GM21447 (cell line): ENCODE measurements around the gene SLC39A5.

ENCODE experiments used
- ATAC-seq: cut with Tn5 transposase; IDR thresholded peaks from one replicate; pipeline ENCODE4 v1.9.1; 2021; ENCODE audit not compliant: unreplicated experiment

SLC39A5 gene

DNA sequence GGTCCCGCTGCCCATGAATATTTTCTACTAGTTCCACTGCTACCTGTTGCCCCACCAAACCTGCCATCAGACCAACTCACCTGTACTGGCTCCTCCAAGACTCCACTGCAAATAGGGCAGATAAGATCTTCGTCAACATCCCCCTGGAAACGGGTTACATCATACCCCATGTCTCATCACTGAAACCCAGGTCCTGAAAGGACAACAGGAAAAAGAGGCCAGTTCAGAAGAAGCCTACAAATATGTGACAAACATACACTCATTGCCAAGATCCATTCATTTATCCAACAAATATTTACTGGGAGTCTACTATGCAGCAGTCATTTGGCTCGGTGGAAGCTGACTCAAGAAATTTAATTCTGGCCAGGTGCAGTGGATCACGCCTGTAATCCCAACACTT, 16.0 kb upstream of the SLC39A5 start:
- no peak for ATAC-seq

GRCh38 chr12:56216461-56216860, 13.4 kb upstream of the SLC39A5 start:
- no peak for ATAC-seq

DNA sequence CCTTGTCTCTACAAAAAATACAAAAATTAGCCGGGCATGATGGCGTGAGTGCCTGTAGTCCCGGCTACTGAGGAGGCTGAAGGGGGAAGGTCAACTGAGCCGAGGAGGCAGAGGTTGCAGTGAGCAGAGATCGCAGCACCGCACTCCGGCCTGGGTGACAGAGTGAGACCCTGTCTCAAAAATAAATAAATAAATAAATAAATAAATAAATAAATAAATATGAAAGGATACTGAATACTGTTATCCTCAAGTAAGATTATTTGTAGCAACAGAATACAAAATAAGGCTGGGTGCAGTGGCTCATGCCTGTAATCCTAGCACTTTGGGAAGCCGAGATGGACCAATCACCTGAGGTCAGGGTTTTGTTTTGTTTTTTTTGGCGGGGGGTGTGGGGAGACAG, 10.0 kb upstream of the SLC39A5 start:
- ATAC-seq, result no peak

DNA sequence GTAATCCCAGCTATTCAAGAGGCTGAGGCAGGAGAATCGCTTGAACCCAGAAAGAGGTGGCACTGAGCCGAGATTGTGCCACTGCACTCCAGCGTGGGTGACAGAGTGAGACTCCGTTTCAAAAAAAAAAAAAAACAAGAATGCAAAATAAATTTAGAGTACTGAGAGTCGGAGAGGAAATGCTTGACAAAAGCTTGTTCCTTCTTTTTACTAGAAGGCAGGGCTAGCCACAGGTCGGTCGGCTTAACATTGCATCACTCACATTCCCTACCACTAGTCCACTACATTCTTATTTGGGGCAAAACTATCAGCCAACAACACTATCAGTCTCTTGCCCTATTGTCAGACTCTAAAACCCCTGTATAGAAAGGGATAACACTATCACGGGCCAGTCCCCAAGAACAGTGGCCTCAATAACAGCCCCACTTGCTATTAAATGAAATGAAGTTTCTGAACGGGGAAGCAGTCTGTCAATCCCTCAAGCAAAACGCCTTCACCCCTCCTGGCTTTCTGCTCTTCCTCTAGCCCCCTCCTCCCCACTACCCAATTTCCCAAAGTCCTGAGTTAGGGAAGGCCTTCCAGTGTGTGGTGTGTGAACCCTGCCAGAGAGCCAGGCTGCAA, 9.1 kb upstream of the SLC39A5 start:
- ATAC-seq, result no peak

DNA sequence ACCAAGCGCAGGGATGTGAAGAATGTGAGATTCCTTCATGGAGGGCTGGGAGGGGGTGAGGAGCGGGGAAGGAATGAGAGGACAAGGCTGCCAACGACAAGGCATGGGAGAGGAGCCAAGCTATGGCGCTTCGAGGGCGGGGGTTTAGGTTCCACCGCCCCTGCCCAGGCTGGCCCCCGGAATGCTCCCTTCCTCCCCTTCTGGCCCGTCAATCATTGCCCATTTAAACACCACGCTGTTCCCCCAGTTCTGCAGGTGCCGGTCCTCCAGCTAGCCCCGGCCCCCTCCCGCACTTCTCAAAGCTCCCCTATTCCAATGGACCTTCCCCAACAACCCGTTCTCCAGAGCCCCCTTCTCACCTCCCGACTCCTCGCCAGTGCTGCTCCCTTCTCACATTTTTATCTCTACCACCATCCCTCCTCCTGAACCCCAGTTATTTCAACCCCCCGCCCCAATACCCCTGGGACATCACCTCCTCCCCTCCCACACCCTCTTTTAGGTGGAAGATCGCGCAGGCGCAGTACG, 8.6 kb upstream of the SLC39A5 start:
- ATAC-seq, result peak; percentile 20

- ATAC-seq, result peak; percentile 81
Observed at GRCh38 chr12:56221757-56222530, 7.9 kb upstream of the SLC39A5 start, which contains the start of gene RNF41. RNF41 (minus strand) TSS chr12:56221922; CDS start chr12:56214047, 7,875 bp downstream.

DNA sequence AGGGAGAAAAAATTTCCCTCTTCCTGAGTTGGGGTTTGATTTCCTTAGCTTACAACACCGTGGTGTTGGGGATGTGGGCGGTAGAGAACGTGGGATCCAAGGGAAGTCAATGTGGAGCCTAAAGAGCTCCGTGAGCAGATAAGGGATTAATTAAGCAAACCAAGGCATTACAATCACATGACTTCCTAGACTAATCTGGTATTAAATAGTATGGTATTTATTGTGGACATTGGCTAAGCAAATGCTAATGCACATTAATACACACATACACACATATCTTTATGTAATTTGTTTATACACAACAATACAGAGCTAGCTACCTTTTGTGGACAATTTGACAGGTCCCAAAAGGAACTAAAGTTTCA, 7.3 kb upstream of the SLC39A5 start:
- no peak for ATAC-seq

DNA sequence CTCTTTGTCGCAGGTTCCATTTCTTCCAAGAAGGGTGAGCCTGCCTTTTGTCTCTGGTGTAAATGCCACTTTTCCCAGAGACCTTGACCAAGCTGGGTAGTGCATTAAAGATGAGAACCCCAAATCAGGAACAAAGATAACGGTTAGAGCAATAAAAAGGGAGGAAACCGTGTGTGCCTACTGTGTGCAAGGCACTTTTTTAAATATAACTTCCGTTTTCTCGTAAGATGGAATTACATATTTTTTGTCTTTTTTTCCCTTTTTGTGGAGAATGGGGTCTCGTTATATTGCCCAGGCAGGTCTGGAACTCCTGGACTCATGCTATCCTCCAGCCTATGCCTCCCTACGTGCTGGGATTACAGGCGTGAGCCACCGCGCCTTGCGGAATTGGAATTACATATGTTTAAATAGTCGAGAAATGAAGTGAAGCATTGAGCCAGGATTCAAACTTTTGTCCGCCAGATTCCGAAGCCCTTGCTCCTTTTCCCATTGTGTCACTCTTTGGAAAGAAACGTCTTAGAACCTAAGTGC, 6.2 kb upstream of the SLC39A5 start:
- no peak for ATAC-seq

DNA sequence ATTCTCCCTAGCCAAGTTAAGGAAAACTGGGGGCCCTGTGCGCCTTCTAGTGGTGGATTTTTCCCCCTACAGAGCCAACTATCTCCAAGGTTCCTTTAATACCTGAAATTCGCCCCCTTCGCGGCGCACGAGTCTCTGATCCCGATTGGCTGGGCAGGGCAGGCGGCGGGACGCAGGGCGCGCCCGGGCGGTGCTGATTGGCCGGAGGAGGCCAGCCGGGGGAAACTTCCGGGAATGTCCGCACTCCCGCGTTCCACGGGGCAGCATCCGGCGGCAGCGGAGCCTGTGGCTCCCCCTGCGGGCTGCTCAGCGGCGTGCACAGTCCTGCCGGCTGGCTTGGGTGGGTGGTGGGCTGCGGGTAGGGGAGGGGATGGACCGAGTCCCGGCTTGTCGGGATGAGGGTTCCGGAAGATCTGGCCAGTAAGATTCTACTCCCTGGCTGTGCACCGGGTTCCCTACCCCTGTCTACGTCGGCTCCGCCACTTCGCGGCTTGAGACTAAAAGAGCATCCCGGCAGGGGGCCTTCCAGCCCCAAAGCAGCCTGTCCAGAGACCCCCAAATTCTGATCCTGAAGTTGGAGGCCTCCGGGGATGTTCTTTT, 5.6 kb upstream of the SLC39A5 start, which contains the start of gene NABP2:
Gene NABP2, plus strand, starts transcription at position 241 of the 600 bp plus-strand sequence. CDS start 515 bp downstream, outside the sequence.
- ATAC-seq, result peak; percentile 57

DNA sequence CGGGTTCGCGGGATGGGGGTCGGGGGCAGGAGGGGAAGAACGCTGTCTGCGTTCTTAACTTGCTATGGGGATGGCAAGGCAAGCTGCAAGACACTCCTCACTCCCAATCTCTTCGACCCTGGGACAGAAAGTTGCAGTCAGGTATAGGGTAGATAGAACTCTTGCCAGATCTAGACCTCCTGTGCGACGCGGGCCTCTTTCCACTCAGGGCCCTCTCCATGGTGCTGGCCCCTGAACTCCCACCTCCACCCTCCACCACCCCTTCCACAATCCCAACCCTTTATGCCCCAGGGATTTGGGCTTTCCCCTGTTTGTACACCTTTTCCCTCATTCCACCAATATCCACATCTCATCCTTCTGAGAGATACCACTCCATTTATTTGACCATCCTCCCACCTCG, 4.9 kb upstream of the SLC39A5 start:
- no peak for ATAC-seq

DNA sequence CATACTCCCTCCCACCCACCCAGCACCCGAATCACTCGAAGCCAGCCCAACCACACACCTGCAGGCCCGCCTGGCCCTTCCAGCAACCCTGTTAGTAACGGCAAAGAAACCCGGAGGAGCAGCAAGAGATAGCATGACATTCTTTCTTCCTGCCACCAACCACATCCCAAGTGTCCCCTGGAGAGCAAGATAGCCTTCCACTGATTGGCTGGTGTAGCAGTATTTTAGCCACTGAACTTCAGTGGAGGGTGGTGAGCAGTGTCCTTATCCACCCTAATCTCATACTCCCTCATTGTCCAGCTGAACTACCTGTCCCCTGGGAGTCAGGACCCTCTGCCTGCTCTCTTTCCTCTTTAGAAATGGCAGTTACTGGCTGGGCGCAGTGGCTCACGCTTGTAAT, 769 bp upstream of the SLC39A5 start:
- ATAC-seq, result no peak

DNA sequence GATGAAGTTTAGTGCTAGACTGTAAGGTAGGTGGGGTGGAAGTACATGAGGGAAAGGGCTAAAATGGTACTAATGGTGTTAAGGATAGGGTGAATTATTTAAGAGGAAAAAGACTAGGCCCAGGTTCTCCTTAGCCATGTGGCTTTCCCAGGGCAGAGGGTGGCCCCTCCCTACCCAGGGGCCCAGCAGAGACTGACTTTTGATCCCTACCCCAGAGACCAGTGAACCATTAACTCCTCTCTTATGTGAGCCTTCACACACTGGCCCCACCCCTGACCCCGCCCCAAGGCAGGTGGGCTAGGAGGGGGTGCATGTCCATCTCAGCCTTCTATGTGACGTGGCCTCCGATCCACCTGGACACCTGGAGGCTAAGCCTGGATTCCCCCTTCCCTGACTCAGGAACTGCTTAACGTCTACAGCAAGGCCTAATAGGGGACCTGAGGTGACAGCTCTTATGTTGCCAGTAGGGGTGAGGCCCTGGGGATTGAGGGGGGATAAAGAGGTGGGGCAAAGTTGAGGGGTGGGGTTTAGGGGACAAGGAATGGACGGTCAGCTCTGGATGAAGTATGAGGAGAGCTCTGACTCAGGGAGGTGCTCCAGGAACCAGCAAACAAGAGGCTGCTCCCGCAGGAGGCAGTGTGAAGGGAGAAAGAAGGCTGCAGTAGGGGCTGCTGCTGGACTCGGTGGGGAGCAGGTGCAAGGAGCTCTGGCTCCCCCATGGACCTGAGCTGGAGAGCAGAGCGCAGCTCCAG, 757 bp downstream of the SLC39A5 start:
- ATAC-seq, result no peak

- no peak for ATAC-seq
Observed at GRCh38 chr12:56231184-56231582, 1.3 kb downstream of the SLC39A5 start.

DNA sequence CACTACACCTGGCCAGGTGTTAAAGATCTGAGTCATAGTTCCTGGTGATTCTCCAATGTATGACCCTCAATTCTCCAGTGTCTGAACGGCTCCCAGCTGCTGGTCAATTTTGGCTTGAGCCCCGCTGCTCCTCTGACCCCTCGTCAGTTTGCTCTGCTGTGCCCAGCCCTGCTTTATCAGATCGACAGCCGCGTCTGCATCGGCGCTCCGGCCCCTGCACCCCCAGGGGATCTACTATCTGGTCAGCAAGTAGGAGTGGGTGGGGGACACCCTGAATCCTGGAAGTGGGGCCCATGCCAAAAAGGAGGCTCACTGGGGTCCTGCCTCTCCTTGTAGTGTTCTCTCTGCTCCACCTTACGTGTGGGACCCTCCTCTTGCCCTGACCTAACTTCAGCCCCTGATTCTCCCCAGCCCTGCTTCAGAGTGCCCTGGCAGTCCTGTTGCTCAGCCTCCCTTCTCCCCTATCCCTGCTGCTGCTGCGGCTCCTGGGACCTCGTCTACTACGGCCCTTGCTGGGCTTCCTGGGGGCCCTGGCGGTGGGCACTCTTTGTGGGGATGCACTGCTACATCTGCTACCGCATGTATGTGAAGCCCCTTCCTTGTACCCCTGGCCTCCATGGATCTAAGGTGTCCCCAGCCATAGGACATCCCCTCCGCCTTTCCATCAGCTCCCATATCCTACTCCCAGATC, 5.0 kb downstream of the SLC39A5 start:
- no peak for ATAC-seq

GRCh38 chr12:56236091-56236490, 6.2 kb downstream of the SLC39A5 start:
- ATAC-seq, result no peak

- ATAC-seq, result no peak
Observed at GRCh38 chr12:56236985-56237384, 7.1 kb downstream of the SLC39A5 start.

DNA sequence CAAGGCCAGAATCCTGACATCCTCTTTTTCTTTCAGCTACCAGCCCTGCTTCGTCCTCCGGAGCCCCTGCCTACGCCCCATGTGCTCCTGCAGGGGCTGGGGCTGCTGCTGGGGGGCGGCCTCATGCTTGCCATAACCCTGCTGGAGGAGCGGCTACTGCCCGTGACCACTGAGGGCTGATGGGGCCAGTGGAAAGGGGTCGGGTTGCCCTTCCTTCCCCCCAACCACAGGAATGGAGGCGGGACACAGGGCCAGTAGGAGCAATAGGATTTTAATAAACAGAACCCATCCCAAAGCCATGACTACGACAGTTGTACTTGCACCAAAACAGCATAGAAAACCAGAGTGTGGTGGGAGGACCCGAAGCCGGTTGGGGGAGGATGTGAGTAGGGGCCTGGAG, 7.7 kb downstream of the SLC39A5 start:
- ATAC-seq, result no peak

GRCh38 chr12:56241424-56242303, 11.8 kb downstream of the SLC39A5 start:
- no peak for ATAC-seq

- no peak for ATAC-seq
Observed at GRCh38 chr12:56242986-56243385, 13.1 kb downstream of the SLC39A5 start.
